Stimulated activated CD8-positive, alpha-beta memory T cell treated with anti-CD3 and anti-CD28 coated beads, Interleukin-12 subunit alpha, Interleukin-12 subunit beta, amount 100 ng/mL, for 24 hours (primary cell): ENCODE measurements around the gene PCSK4.
A peak's percentile ranks its signal among the peaks of the same experiment; 100 is the strongest.
"Not testable (repeated sequence)": the region's sequence is repeated elsewhere in the genome, so short reads cannot be mapped to it uniquely, and the experiment has no call there.

Experiments
- DNase-seq: peaks from one replicate; pipeline ENCODE4 v3.0.0-alpha.2; 2020; ENCODE audit errors: extremely low read depth

PCSK4 gene

GRCh38 chr19:1487576-1488281 is 2.4 kb downstream of the PCSK4 start:
- no peak for DNase-seq

GRCh38 chr19:1486720-1487575 is 3.2 kb downstream of the PCSK4 start:
- DNase-seq: no peak

GRCh38 chr19:1483979-1484428 is 6.1 kb downstream of the PCSK4 start:
- no peak for DNase-seq

GRCh38 chr19:1483131-1483978 is 6.8 kb downstream of the PCSK4 start:
- DNase-seq: no peak

- no peak for DNase-seq
Measured at GRCh38 chr19:1482361-1483130, 7.6 kb downstream of the PCSK4 start.

- no peak for DNase-seq
Measured at GRCh38 chr19:1481893-1482360, 8.2 kb downstream of the PCSK4 start.

- DNase-seq: no peak
Measured at GRCh38 chr19:1481224-1481892, 8.8 kb downstream of the PCSK4 start.

- DNase-seq: peak; percentile 89
Measured at GRCh38 chr19:1478934-1479707, 11.0 kb downstream of the PCSK4 start, which contains the start of gene C19orf25. C19orf25 (minus strand) TSS chr19:1479215; CDS start chr19:1478903, 312 bp downstream.

GRCh38 chr19:1477056-1477455 is 13.1 kb downstream of the PCSK4 start:
- DNase-seq: not testable (repeated sequence)

GRCh38 chr19:1475751-1476437 is 14.3 kb downstream of the PCSK4 start:
- DNase-seq: no peak

GRCh38 chr19:1474765-1475351 is 15.3 kb downstream of the PCSK4 start:
- no peak for DNase-seq

GRCh38 chr19:1474011-1474764 is 16.0 kb downstream of the PCSK4 start:
- no peak for DNase-seq

- no peak for DNase-seq
Measured at GRCh38 chr19:1473085-1473851, 16.9 kb downstream of the PCSK4 start.

- DNase-seq: no peak
Measured at GRCh38 chr19:1472231-1473084, 17.7 kb downstream of the PCSK4 start.

- no peak for DNase-seq
Measured at GRCh38 chr19:1471515-1472160, 18.5 kb downstream of the PCSK4 start.
